Endothelial cell (in vitro differentiated cells): ENCODE data around the gene OR51E2. TPM values are rescaled to one million over a fixed set of nuclear protein-coding genes. Genes with fewer than 3 reads are reported as not detected.

ENCODE experiments used
- DNase-seq: peaks from one replicate; pipeline ENCODE4 v3.0.0; 2021; ENCODE audit warnings: low spot score
- H3K27ac Mint-ChIP-seq: one replicate; pipeline ENCODE4 v1.8.0; 2021; ENCODE audit warnings: mixed read lengths, inconsistent platforms; ENCODE audit not compliant: unreplicated experiment
- H3K27me3 Mint-ChIP-seq: one replicate; pipeline ENCODE4 v1.8.0; 2021; ENCODE audit warnings: mild to moderate bottlenecking, moderate library complexity, mixed read lengths, inconsistent platforms; ENCODE audit not compliant: unreplicated experiment
- H3K36me3 Mint-ChIP-seq: one replicate; pipeline ENCODE4 v1.8.0; 2021; ENCODE audit warnings: mild to moderate bottlenecking, low read depth, mixed read lengths, inconsistent platforms; ENCODE audit not compliant: unreplicated experiment
- H3K4me1 Mint-ChIP-seq: one replicate; pipeline ENCODE4 v1.8.0; 2021; ENCODE audit warnings: mild to moderate bottlenecking, mixed read lengths, inconsistent platforms; ENCODE audit not compliant: unreplicated experiment
- H3K4me3 Mint-ChIP-seq: one replicate; pipeline ENCODE4 v1.8.0; 2021; ENCODE audit warnings: mild to moderate bottlenecking, mixed read lengths, inconsistent platforms; ENCODE audit not compliant: unreplicated experiment
- H3K9me3 Mint-ChIP-seq: one replicate; pipeline ENCODE4 v1.8.0; 2021; ENCODE audit warnings: mixed read lengths, inconsistent platforms; ENCODE audit not compliant: unreplicated experiment
- CTCF ChIP-seq: fragments of 200-600 bp; sonication (generic); IDR thresholded peaks from one replicate; pipeline ENCODE4 v1.5.0; 2021; ENCODE audit warnings: antibody characterized with exemption; ENCODE audit not compliant: unreplicated experiment
- total RNA-seq: library from RNA; stranded (reverse); fragmentation: NEBNext Ultra II Directional; extraction: Animal tissue kit (Norgen Biotek cat#: 25700); gene quantifications from one replicate; pipeline ENCODE4 v1.2.1, GENCODE V29; 2021; ENCODE audit not compliant: unreplicated experiment

OR51E2 gene
- total RNA-seq, 1 donor from 2014 or later: not detected

GRCh38 chr11:4664183-4664582, 33.5 kb downstream of the OR51E2 start:
- peaks cover 16% of the 10 kb centered on the region for H3K4me1 Mint-ChIP-seq
- H3K9me3 Mint-ChIP-seq: no peaks in the 10 kb centered on the region
- H3K27ac Mint-ChIP-seq: no peak overlapping the region
- H3K27me3 Mint-ChIP-seq: no peaks in the 10 kb centered on the region
- DNase-seq: no peak
- no peak overlapping the region for H3K4me3 Mint-ChIP-seq
- no peak for TF ChIP-seq CTCF
- no peaks in the 10 kb centered on the region for H3K36me3 Mint-ChIP-seq

GRCh38 chr11:4662876-4663275, 34.8 kb downstream of the OR51E2 start:
- peak overlapping the region; percentile 21 for H3K27ac Mint-ChIP-seq
- no peaks in the 10 kb centered on the region for H3K36me3 Mint-ChIP-seq

DNA sequence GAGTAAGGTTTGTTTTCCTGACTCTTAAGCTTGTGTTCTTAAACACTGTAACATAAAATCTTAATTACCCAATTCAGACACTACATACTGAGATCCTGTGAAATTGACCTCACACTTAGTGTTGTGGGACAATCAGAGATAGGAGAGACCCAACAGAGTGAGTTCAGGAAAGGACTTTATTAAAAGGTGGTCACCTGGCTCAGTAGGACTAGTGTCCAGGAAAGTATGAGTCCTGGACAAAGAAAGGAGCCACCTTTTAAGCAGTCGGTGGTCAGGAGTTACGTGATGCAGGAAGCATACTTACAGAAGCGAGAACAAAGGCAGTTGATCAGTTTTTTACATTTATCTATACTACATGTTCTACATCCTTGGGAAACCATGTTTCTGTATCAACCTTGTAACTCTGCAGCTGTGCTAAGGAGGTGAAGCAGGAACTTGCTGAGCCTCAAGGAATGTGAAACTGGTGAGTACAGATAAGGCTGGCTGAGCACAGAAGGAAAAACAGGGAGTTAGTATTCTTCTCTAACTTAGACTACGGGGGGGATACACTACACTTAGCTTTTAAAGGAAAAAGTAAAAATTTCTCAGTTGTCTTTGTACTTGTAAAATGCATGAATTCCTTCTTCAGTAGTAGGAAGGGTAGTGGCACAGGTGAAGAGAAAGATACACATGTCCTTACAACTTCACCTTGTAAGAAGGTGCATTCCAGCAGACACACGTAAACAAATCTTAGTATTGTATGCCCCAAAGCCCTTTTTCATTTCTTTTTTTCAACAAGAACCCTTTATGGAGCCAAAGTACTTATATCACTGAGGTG, 38.8 kb downstream of the OR51E2 start:
- peak overlapping the region; percentile 99 for H3K27ac Mint-ChIP-seq
- peak; percentile 26 for DNase-seq
- TF ChIP-seq CTCF: no peak
- H3K36me3 Mint-ChIP-seq: no peaks in the 10 kb centered on the region
- H3K27me3 Mint-ChIP-seq: peaks cover 2% of the 10 kb centered on the region
- no peak overlapping the region for H3K4me3 Mint-ChIP-seq
- no peaks in the 10 kb centered on the region for H3K9me3 Mint-ChIP-seq
- peaks cover 30% of the 10 kb centered on the region for H3K4me1 Mint-ChIP-seq

More at GRCh38 chr11:4662876-4663275, 34.8 kb downstream of the OR51E2 start:
- Mint-ChIP-seq H3K27me3 (no peaks in the 10 kb centered on the region), H3K4me3 (no peak overlapping the region), H3K9me3 (no peaks in the 10 kb centered on the region), H3K4me1 (peaks cover 25% of the 10 kb centered on the region)
- TF ChIP-seq CTCF: no peak
- no peak for DNase-seq

DNA sequence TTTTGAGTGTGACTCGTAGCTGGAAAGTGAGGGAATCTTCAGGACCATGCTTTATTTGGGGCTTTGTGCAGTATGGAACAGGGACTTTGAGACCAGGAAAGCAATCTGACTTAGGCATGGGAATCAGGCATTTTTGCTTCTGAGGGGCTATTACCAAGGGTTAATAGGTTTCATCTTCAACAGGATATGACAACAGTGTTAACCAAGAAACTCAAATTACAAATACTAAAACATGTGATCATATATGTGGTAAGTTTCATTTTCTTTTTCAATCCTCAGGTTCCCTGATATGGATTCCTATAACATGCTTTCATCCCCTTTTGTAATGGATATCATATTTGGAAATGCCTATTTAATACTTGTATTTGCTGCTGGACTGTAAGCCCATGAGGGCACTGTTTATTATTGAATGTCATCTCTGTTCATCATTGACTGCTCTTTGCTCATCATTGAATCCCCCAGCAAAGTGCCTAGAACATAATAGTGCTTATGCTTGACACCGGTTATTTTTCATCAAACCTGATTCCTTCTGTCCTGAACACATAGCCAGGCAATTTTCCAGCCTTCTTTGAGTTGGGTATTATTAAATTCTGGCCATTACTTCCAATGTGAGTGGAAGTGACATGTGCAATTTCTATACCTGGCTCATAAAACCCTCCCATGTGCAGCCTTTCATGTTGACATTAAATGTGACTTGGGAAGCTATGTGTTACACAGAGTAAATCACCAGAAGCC, 42.9 kb downstream of the OR51E2 start:
- no peak for TF ChIP-seq CTCF
- H3K27me3 Mint-ChIP-seq: peaks cover 2% of the 10 kb centered on the region
- no peaks in the 10 kb centered on the region for H3K9me3 Mint-ChIP-seq
- no peak overlapping the region for H3K27ac Mint-ChIP-seq
- no peak for DNase-seq
- H3K4me1 Mint-ChIP-seq: peaks cover 16% of the 10 kb centered on the region
- no peaks in the 10 kb centered on the region for H3K36me3 Mint-ChIP-seq
- H3K4me3 Mint-ChIP-seq: no peak overlapping the region

DNA sequence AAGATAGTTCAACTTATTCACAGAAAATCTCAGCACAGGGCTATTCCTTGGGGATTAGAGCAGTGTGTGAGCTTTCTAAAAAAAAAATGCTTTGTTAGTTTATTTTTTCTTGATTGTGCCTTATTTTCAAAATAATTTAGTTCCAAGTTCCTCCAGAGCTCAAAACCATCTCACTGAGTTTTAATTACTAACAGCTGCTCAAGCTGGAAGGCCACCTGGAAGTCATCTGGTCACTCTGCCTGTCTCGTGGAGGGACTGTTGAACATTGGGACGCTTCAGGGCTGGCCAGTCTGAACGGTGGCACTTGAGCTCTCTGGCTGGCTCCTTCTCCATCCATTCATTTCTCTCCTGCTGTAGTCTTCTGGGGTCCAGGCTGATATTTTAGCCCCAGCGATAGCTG, 49.9 kb downstream of the OR51E2 start:
- no peak for TF ChIP-seq CTCF
- H3K27ac Mint-ChIP-seq: no peak overlapping the region

More for the DNA sequence above, 49.9 kb downstream of the OR51E2 start:
- H3K9me3 Mint-ChIP-seq: no peaks in the 10 kb centered on the region
- peaks cover 3% of the 10 kb centered on the region for H3K27me3 Mint-ChIP-seq
- H3K36me3 Mint-ChIP-seq: no peaks in the 10 kb centered on the region
- no peak overlapping the region for H3K4me3 Mint-ChIP-seq
- no peak for DNase-seq
- peaks cover 16% of the 10 kb centered on the region for H3K4me1 Mint-ChIP-seq
